Muscle of back (tissue), 11 donors: ENCODE measurements around the gene CDH4. TPM values are rescaled to one million over a fixed set of nuclear protein-coding genes. Genes with fewer than 3 reads are reported as not detected.

ENCODE experiments used
- DNase-seq, 3 donors: peaks; one replicate each; pipeline versions ENCODE4 v3.0.0 to v3.0.0-alpha.2; 2013
- polyA plus RNA-seq, 10 donors: library from polyadenylated mRNA; unstranded; fragments of 120-200 nt; gene quantifications; one replicate each; pipeline ENCODE4 v1.2.1, GENCODE V29; 2013; ENCODE audit not compliant: insufficient read length in 10 of 10

CDH4 gene
- polyA plus RNA-seq, 10 donors, result 0.74 to 2.0 (median 1.1) TPM

DNA sequence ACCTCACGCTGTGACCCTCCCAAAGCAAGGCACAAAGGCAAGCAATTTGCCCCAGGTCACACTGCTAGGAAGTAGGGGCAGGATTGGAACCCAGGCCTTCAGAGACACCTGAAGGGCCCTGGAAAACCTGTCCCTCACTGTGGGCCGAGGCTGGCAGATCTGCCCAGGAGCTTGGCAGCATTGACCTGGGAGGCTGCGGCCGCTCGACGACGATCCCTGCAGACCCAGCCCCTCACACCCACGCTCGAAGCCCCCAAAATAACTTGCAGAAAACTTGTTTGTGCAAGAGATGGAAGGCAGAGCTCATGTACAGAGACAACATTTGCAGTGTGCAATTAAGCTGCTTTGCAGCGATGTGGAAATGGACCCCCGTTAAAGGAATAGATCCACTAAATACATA, 562.2 kb downstream of the CDH4 start:
- DNase-seq, result no peak

DNA sequence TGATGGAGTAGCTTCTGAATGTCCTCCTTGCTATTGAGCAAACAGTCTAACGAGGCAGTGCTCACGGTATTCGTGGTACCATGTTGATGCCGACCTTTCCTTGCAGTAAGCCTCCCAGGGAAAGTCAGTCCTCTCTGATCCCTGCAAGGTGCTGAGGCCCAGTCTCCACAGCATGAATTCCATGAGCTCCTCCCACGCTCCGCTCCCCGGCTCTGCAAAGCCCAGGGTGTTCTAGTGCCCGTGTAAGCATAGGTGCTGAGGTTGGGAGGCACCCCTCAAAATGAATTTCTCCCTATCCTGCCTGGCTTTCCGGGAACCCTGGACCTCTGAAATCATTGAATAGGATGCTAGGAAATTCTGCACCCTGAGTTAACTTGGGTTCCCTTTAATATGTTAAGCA, 562.7 kb downstream of the CDH4 start:
- DNase-seq, result no peak

DNA sequence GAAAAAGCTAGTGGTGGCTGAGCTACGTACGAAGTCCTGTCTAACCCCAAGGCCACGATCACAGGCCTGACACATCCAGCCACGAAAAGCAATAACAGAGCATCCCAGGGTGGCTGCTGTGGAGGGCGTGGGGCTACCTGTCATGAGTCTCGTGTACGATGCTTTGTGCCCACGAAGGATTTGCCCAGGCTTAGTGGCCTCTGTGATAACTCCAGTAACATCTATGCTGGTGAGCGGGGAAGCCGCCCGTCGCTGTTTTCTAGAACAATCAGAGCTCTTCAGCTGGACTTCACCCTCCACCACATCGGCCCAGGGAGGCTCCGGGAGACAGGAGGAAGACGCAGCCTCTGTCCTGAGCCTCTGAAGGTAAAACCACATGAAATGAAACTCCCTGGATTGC, 563.1 kb downstream of the CDH4 start:
- DNase-seq, result no peak

DNA sequence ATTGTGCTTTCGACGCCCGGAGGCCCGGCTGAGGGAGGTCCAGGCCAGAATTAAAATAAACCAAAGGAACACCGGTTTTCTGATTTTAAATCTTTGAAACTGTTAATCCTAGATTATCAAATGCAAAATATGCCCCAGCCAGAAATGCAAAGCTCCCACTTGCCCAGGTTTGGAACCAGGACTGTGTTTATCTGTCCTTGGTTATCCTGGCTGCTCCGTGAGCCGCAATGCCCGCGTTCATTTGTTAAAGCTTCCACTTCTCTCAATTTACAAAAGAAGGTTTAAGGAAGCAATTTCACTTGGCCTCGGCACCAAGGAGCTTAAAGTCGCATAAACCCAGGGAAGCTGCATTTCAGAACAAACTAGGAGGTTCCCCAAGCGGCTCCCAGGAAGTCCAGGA, 563.6 kb downstream of the CDH4 start:
- no peak for DNase-seq

DNA sequence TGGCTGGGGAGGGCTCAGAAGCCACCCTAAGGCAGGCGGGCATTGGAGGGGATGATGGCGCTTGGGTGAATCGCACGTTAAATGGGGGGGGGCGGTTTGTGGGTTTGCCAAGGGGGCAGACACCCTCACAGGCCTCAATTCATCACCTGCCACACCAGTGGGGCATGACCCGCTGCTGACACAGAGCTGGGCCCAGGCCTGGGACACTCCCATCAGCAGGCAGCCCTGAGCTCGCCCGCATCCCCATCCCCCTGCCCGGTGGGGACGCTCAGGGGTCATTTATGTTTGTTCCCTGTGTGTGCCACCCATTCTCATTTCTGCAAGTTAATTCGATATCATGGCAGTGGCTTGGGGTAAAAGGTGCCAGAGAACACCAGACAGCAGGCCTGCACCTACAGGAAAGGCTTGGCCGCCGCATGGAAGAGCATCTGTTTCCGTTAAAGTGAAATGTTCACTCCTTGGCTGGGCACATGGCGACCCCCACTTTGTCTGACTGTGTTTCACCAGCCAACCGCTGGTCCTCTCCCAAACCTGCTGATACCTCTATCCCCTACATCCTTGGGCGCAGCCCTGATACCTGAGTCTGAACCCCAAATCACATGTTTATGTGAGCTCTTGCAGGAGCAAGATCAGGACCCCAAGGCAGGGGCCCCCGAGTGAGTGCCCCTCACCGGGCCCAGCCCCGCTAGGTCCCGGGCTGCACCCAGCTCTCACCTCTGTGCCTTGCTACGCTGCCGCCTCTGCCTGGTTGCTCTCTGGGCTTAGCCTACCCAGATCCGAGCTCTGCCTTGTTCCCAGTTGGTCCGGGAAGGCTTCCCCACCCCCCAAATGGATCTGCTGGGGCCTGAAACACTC, 564.8 kb downstream of the CDH4 start:
- no peak for DNase-seq

DNA sequence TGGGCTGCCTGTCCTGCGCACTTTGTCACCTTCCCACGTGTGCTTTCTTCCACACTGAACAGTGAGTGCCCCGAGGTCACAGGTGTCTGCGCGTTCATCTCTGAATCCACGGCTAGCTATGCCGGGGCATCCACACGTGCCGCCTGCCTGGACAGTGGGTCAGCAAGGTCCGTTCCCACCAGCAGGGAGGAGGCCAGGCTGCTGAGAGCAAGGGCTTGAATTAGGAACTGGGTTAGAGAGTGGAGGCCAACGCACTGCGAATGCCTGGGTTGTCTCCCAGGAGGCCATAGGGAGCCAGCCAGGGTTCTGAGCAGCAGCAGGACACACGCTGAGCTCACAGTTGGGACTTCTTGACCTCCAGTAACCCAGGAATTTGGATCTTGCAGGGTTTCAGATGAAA, 565.5 kb downstream of the CDH4 start:
- no peak for DNase-seq

DNA sequence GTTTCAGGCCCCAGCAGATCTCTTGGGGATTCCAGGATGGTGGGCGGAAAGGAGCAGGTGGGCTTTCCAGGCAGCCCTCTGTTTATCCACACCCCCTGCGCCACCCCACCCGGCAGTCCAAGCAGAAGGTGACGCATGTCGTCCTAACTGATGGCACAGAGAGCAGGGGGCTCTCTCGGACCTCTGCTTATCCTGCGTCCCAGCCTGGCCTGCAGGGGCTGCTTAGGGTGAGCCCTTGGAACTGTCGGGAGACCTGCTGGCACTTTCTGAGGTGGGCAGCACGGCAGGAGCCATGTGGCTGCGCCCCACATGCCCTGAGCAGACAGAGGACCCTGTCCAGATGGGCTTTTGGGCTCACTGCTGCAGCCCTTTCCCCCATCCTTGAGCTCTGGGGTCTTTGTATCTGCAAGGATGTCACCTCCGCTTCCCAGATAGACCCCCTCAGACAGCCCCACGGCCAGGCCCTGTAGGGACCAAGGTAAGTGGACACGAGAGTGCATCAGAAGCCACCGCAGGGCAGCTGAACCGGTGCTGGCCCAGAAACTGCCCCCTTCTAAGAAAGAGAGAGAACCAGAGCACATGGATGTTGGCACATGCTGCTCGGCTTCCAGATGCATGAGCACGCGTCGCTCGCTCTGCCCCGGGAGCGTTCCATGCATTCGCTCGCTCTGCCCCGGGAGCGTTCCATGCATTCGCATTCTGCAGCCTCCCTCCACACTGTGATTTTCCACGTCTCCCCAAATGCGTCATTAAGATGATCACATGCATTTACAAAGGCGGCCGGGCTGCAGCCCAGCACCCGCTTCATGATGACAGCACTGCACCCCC, 566.9 kb downstream of the CDH4 start:
- DNase-seq, result no peak

DNA sequence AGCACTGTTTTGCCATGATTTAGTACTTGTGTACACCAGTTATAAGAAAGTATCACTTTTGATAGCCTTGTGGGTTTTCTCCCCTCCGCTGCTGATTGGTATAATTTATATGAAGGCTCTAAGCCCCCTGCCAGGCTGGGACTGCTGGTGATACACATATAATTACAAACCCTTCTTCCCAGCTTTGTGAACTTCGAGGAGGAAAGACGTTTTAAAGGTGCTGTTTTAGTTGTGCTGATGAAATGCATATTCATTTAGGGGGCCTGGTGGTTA, 567.4 kb downstream of the CDH4 start:
- DNase-seq, result no peak

DNA sequence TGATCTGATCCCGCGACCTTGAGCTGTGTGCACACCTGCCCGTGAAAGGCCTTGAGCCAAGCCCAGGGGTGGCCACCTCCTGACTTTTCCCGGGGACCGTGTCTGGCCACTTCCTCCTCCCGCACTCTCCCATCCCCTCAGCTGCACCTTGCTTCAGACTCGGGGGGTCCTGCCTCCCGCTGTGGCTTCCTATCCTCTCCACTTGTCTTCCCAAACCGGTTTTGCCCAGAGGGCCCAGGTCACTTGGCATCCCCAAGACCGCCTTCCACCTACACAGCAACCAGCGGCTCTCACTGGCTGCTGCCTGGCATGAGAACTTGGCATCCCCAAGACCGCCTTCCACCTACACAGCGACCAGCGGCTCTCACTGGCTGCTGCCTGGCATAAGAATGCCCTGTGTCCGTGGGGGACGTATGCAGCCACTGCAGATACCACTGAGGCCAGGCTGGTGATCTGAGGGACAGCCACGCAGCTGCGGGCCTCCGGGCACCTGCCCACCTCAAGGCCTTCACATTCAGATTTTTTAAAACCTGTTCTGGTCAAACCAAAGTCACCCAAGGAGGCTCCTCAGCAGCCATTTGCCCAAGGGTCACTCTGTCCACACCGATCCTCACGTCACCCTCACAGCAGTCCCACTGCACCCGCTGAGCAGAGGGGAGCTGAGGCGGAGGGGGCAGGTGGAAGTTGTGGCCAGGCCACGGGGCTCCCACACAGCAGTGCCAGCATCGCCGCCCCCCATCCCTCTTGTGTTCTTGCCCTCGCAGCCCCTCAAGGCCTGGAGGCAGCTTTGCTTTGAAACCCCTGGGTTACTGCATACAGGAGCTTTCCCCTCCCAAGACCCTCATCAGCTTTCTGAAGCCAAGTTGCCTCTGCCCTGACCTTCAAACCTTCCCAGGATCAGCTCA, 568.1 kb downstream of the CDH4 start:
- DNase-seq, result no peak

DNA sequence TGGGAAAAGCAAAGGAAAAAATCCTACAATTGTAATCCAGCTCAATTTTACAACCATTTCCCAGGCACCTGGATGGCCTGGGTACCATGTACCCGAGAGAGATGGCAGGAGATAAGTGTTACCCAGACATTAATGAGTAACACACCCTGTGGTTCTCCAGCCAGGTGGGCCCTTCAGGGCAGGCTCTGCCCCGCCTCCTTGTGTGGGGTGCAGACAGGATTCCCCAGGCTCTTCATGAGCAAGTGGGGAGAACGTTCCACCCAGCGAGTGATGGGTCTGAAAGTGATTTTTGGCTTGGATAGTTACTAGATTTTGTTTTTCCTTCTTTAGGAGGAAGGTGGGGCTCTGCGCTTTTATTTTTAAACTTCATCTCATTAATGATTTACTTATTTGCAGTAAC, 569.7 kb downstream of the CDH4 start:
- DNase-seq, result no peak

DNA sequence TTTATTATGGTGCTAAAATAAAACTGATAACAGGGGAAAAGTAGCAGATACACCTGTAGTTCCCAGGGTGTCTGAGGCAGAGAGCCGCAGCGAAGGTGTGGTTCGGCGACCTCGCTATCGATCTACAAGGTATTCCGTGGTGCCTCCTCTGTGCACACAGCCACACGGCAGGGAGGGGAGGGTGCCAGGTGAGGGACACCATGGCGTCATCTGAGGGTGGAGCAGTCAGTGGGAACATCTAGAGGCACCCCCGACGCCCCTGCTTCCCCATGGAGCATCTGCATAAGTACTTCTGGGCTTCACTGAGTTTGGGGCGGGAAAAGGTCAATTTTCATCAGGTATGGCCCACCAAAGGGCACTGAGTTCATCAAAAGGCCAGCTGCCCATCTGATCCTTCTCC, 570.3 kb downstream of the CDH4 start:
- DNase-seq, result no peak

DNA sequence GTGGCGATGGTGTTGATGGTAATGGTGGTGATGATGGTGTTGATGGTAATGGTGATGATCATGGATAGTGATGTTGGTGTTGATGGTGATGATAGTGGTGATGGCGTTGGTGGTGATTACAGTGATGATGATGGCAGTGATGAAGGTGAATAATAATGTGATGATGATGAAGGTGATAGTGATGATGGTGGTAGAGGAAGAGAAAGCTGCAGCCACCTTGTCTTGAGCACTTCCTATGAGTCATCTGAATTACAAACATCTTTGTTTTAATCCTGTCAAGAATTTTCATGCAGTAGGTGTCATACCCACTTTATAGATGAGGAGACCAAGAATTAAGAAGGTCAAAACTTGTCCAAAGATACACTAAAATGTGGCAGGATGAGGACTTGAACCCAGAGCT, 571.2 kb downstream of the CDH4 start:
- DNase-seq, result no peak

DNA sequence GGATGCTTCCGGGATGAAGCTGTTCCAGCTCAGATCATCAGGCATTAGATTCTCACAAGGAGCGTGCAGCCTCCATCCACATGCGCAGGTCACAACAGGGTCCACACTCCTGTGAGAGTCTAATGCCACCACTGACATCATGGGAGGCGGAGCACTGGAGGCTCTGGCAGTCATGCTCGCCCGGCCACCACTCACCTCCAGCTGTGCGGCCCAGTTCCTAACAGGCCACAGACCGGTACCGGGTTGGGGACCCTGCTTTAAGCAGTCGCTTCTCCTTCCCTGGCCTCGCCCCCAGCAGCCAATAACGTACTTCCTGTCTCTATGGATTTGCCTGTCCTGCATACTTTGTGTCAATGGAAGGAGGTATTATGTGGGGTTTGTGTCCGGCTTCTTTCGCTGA, 576.8 kb downstream of the CDH4 start:
- no peak for DNase-seq

DNA sequence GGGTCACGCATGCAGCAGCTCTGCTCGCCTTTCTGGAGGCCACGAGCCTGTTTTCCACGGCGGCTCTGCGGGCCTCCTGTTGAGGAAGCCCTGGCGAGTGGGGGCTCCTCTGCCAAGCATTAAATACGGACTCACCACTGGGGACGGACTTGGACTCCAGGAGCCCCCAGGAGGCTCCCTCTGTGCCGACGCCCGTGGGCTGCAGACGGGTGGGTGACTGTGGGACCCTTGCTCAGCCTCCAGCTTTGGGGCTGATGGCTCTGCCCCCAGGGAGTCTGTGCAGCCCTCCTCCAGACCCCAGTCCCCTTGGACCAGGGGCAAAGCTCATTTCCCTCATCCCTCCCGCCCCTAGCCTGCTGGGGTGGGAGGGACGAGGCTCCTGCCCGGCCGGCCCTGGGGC, 577.5 kb downstream of the CDH4 start:
- no peak for DNase-seq

DNA sequence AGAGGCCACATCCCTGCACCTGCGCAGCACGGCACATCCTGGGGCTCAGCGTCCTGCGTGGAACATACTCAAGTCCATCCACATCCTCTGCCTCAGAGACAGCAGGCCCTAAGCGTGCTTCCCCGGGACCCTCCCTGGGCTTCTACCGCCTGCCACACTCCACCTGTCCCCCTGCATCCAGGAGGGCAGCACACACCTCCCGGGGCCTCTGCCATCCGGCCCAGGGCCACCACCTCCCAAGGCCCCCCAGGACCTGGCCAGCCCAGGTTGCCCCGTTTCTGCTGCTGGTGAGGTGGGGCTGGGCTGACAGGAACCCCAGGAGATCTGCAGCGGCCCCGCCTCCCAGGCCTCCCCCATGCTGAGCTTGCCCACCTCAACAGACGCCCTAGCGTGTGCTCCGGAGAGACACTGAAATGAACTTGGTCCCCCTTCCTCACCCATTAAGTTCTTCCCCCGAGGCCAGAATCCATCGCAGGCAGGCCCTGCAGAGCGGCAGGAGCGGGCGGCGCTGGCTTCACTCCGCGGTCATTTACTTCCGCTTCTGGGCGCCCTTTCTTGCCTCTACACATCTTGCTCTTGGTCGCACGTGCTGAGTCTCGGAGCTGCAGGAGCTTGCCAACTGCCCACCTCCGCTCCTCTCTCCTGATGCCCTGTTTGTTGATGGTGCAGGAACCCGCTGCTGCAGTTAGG, 578.3 kb downstream of the CDH4 start:
- no peak for DNase-seq

DNA sequence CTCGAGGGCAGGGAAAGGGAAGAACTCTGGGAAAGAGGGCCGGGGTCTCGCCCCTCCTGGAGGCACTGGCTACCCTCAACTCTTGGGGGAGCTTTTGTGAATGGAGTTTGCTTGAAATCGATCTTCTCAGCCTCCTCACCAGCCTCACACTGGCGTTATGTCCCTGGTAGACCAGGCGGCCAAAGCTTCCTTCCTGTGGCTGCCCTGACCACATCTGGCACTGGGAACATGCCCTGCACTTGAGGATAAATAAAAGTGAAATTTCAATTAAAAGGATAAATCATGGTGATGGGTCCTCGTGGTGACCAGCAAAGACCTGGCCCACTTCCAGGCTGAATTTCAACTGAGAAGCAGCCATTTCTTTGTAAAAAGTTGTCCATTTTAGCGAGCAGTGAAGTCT, 578.9 kb downstream of the CDH4 start:
- DNase-seq, result no peak

DNA sequence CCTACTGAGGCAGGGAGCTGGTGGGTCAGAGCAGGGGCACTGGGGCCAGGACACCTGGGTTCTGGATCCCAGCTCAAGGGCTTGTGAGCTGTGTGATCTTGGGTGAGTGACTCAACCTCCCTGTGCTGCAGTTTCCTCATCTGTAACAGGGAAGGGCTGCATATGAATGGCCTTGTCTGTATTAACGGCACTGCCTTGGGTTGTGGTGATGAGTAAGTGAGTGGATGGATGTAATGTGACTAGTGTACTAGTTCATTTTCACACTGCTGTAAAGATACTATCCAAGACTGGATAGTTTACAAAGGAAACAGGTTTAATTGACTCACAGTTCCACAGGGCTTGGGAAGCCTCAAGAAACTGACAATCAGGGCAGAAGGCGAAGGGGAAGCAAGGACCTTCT, 580.1 kb downstream of the CDH4 start:
- DNase-seq, result no peak

DNA sequence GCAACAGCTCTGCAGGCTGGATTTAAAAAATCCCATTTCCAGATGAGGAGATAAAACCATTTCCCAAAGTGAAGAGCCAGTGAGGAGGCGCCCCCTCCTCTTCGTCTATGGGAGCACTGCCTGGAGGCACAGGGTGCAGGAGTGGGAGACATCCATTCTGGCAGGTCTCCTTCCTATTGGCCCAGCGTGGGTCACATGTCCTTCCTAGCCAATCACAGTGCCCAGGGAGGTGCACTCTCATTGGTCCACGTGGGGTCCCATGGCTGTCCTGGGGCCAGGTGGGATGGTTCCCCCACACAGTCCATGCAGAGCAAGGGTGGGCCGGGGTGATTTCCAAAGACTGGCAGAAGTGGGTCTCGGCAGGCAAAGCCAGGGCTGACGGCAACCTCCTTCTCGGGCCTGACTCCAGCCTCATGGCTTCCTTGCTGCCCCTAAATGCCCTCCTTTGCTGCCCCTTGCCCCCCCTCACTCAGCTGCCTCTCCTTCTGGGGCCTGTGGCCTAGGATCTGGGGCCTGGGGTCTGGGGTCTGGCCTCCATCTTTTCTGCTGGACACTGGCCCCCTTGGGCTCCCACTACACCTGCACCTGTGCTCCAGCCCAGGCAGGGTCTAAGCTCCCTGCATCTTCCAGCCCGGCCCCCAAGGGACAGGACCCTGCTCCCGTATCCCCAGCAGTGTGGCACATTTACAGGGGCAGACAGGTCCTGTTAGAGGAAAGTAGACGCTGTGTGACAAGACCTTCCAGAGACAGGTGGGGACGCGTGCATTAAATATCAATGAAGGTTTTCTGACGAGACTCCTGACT, 581.9 kb downstream of the CDH4 start:
- no peak for DNase-seq

DNA sequence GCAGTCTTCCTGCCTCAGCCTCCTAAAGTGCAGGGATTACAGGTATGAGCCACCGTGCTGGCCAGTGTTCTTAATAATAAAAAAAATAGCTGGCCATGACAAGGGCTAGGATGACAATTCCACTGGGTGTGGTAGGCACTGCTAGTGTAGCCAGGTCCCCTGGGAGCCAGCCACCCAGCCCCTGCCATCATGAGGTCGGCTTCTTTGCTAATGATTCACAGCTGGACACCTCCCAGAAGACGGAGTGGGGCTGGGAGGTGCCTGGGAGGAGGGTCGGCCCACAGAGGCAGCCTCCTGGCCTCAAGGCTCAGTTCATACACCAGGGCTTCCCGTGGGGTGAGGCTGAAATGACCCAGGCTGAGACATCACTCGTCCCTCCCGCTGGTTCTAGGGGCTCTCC, 583.2 kb downstream of the CDH4 start:
- no peak for DNase-seq

DNA sequence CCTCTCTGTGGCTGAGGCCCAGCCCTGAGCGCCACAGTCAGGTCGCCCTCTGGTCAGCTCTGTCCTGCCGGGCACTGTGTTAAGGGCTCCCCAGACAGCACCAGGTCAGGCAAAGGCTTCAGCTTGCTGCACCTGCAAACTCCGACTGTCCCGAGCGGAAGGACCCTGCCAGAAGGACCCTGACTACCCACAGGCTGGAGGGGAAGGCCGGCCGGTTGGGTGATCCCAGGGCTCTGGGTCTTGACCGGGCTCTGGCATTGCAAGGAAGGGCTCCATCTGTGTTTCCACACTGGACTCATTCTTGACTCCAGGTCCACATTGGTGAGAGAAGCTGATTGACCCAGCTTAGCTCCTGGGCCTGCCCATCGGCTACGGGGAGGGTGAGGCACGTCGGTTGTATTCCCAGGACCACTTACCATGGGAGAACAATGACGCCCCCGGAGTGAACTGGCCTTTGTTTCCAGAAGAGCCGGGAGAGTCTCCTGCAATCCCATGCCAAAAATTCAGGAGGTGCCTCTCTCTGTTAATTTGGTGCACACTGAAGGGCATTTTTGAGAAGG, 583.8 kb downstream of the CDH4 start:
- DNase-seq, result no peak

DNA sequence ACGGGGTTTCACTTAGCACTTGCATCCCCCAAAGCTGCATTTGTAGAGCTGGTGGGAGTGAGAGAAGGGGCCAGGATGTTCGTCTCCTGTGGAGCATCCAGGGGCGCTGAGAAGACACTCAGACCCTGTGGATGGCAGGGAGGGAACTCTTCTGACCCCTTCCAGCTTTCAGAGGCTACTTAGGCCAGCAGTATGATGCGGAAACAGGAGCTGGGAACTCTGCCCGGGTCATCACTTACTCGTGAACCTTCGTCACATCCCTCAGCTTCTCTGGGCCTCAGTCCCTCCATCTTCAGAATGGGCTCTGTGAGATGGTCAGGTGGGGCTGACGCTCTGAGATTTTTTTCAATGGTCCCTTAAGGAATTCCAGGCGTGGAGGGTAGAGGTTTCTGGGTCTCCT, 585.1 kb downstream of the CDH4 start:
- DNase-seq, result no peak
